Measurements from ENCODE around the gene UGGT1. TPM values are rescaled to one million over a fixed set of nuclear protein-coding genes. Genes with fewer than 3 reads are reported as not detected.
A peak's percentile ranks its signal among the peaks of the same experiment; 100 is the strongest.

UGGT1 gene
- polyA plus RNA-seq, 2 donors: 4.2 to 6.0 TPM

GRCh38 chr2:128178650-128179460 is 87.9 kb downstream of the UGGT1 start:
- WGBS, 2 donors: 53 to 57% methylated on average over 9 of the region's 9 CpGs
- peak overlapping the region in 1 of 2 donors; percentile 33 for H3K27ac ChIP-seq (ENCODE audit: low read depth in 2 of 2, low read length in 1 of 2)
- peaks cover 9 to 13% of the 10 kb centered on the region in 2 donors for H3K36me3 ChIP-seq (ENCODE audit: control insufficient read depth in 2 of 2, insufficient read depth in 2 of 2, low read length in 1 of 2)
- no peaks in the 10 kb centered on the region for H3K4me1 ChIP-seq (ENCODE audit: control insufficient read depth in 2 of 2, insufficient read depth in 2 of 2, low read length in 1 of 2)
- H3K9me3 ChIP-seq (ENCODE audit: control insufficient read depth in 2 of 2, insufficient read depth in 1 of 2, low read depth in 1 of 2, low read length in 1 of 2): no peaks in the 10 kb centered on the region
- no peaks in the 10 kb centered on the region for H3K27me3 ChIP-seq (ENCODE audit: control insufficient read depth in 1 of 2, insufficient read depth in 2 of 2, low read length in 2 of 2)
- no peak overlapping the region for H3K4me3 ChIP-seq (ENCODE audit: low read depth in 1 of 2, low read length in 2 of 2)

- H3K27me3 ChIP-seq (ENCODE audit: control insufficient read depth in 1 of 2, insufficient read depth in 2 of 2, low read length in 2 of 2): no peaks in the 10 kb centered on the region
- no peak overlapping the region for H3K4me3 ChIP-seq (ENCODE audit: low read depth in 1 of 2, low read length in 2 of 2)
- H3K4me1 ChIP-seq (ENCODE audit: control insufficient read depth in 2 of 2, insufficient read depth in 2 of 2, low read length in 1 of 2): no peaks in the 10 kb centered on the region
- H3K36me3 ChIP-seq (ENCODE audit: control insufficient read depth in 2 of 2, insufficient read depth in 2 of 2, low read length in 1 of 2): peaks cover 9 to 13% of the 10 kb centered on the region in 2 donors
- H3K27ac ChIP-seq (ENCODE audit: low read depth in 2 of 2, low read length in 1 of 2): no peak overlapping the region
- H3K9me3 ChIP-seq (ENCODE audit: control insufficient read depth in 2 of 2, insufficient read depth in 1 of 2, low read depth in 1 of 2, low read length in 1 of 2): no peaks in the 10 kb centered on the region
- WGBS, 2 donors: 83 to 87% methylated on average over 4 of the region's 4 CpGs
Observed at GRCh38 chr2:128179461-128179755, 88.4 kb downstream of the UGGT1 start.

- Histone ChIP-seq H3K27ac (ENCODE audit: low read depth in 2 of 2, low read length in 1 of 2) (no peak overlapping the region), H3K9me3 (ENCODE audit: control insufficient read depth in 2 of 2, insufficient read depth in 1 of 2, low read depth in 1 of 2, low read length in 1 of 2) (no peaks in the 10 kb centered on the region), H3K4me3 (ENCODE audit: low read depth in 1 of 2, low read length in 2 of 2) (no peak overlapping the region), H3K36me3 (ENCODE audit: control insufficient read depth in 2 of 2, insufficient read depth in 2 of 2, low read length in 1 of 2) (peaks cover 9 to 12% of the 10 kb centered on the region in 2 donors), H3K4me1 (ENCODE audit: control insufficient read depth in 2 of 2, insufficient read depth in 2 of 2, low read length in 1 of 2) (no peaks in the 10 kb centered on the region), H3K27me3 (ENCODE audit: control insufficient read depth in 1 of 2, insufficient read depth in 2 of 2, low read length in 2 of 2) (no peaks in the 10 kb centered on the region)
- WGBS, 2 donors: 81 to 82% methylated on average over 4 of the region's 4 CpGs
Observed at GRCh38 chr2:128180031-128180430, 89.0 kb downstream of the UGGT1 start.

GRCh38 chr2:128185576-128185975 is 94.6 kb downstream of the UGGT1 start:
- Histone ChIP-seq H3K4me3 (ENCODE audit: low read depth in 1 of 2, low read length in 2 of 2) (no peak overlapping the region), H3K9me3 (ENCODE audit: control insufficient read depth in 2 of 2, insufficient read depth in 1 of 2, low read depth in 1 of 2, low read length in 1 of 2) (no peaks in the 10 kb centered on the region), H3K27me3 (ENCODE audit: control insufficient read depth in 1 of 2, insufficient read depth in 2 of 2, low read length in 2 of 2) (no peaks in the 10 kb centered on the region), H3K36me3 (ENCODE audit: control insufficient read depth in 2 of 2, insufficient read depth in 2 of 2, low read length in 1 of 2) (peaks cover 5 to 7% of the 10 kb centered on the region in 2 donors), H3K4me1 (ENCODE audit: control insufficient read depth in 2 of 2, insufficient read depth in 2 of 2, low read length in 1 of 2) (no peaks in the 10 kb centered on the region), H3K27ac (ENCODE audit: low read depth in 2 of 2, low read length in 1 of 2) (no peak overlapping the region)
- 91 to 93% methylated on average over 6 of the region's 6 CpGs for WGBS, 2 donors

GRCh38 chr2:128187032-128187654 is 96.1 kb downstream of the UGGT1 start:
- H3K4me1 ChIP-seq (ENCODE audit: control insufficient read depth in 2 of 2, insufficient read depth in 2 of 2, low read length in 1 of 2): no peaks in the 10 kb centered on the region
- H3K27ac ChIP-seq (ENCODE audit: low read depth in 2 of 2, low read length in 1 of 2): no peak overlapping the region
- H3K4me3 ChIP-seq (ENCODE audit: low read depth in 1 of 2, low read length in 2 of 2): no peak overlapping the region
- H3K36me3 ChIP-seq (ENCODE audit: control insufficient read depth in 2 of 2, insufficient read depth in 2 of 2, low read length in 1 of 2): peaks cover 0 to 13% of the 10 kb centered on the region in 2 donors
- no peaks in the 10 kb centered on the region for H3K27me3 ChIP-seq (ENCODE audit: control insufficient read depth in 1 of 2, insufficient read depth in 2 of 2, low read length in 2 of 2)
- 88 to 93% methylated on average over 9 of the region's 9 CpGs for WGBS, 2 donors
- H3K9me3 ChIP-seq (ENCODE audit: control insufficient read depth in 2 of 2, insufficient read depth in 1 of 2, low read depth in 1 of 2, low read length in 1 of 2): no peaks in the 10 kb centered on the region

GRCh38 chr2:128195435-128195984 is 104.5 kb downstream of the UGGT1 start:
- H3K4me1 ChIP-seq (ENCODE audit: control insufficient read depth in 2 of 2, insufficient read depth in 2 of 2, low read length in 1 of 2): peaks cover 0 to 5% of the 10 kb centered on the region in 2 donors
- no peaks in the 10 kb centered on the region for H3K9me3 ChIP-seq (ENCODE audit: control insufficient read depth in 2 of 2, insufficient read depth in 1 of 2, low read depth in 1 of 2, low read length in 1 of 2)
- no peak overlapping the region for H3K27ac ChIP-seq (ENCODE audit: low read depth in 2 of 2, low read length in 1 of 2)
- no peak overlapping the region for H3K4me3 ChIP-seq (ENCODE audit: low read depth in 1 of 2, low read length in 2 of 2)
- WGBS, 2 donors: 57 to 77% methylated on average over 6 of the region's 6 CpGs
- H3K27me3 ChIP-seq (ENCODE audit: control insufficient read depth in 1 of 2, insufficient read depth in 2 of 2, low read length in 2 of 2): no peaks in the 10 kb centered on the region
- peaks cover 0 to 7% of the 10 kb centered on the region in 2 donors for H3K36me3 ChIP-seq (ENCODE audit: control insufficient read depth in 2 of 2, insufficient read depth in 2 of 2, low read length in 1 of 2)

- 67 to 72% methylated on average over 5 of the region's 5 CpGs for WGBS, 2 donors
- Histone ChIP-seq H3K4me3 (ENCODE audit: low read depth in 1 of 2, low read length in 2 of 2) (no peak overlapping the region), H3K27ac (ENCODE audit: low read depth in 2 of 2, low read length in 1 of 2) (no peak overlapping the region)
Observed at GRCh38 chr2:128196026-128196425, 105.0 kb downstream of the UGGT1 start.

GRCh38 chr2:128196471-128196931 is 105.5 kb downstream of the UGGT1 start:
- 50 to 53% methylated on average over 6 of the region's 6 CpGs for WGBS, 2 donors
- Histone ChIP-seq H3K36me3 (ENCODE audit: control insufficient read depth in 2 of 2, insufficient read depth in 2 of 2, low read length in 1 of 2) (peaks cover 0 to 4% of the 10 kb centered on the region in 2 donors), H3K9me3 (ENCODE audit: control insufficient read depth in 2 of 2, insufficient read depth in 1 of 2, low read depth in 1 of 2, low read length in 1 of 2) (no peaks in the 10 kb centered on the region), H3K4me1 (ENCODE audit: control insufficient read depth in 2 of 2, insufficient read depth in 2 of 2, low read length in 1 of 2) (peaks cover 0 to 5% of the 10 kb centered on the region in 2 donors), H3K4me3 (ENCODE audit: low read depth in 1 of 2, low read length in 2 of 2) (no peak overlapping the region), H3K27ac (ENCODE audit: low read depth in 2 of 2, low read length in 1 of 2) (no peak overlapping the region), H3K27me3 (ENCODE audit: control insufficient read depth in 1 of 2, insufficient read depth in 2 of 2, low read length in 2 of 2) (no peaks in the 10 kb centered on the region)

More at GRCh38 chr2:128196026-128196425, 105.0 kb downstream of the UGGT1 start:
- H3K27me3 ChIP-seq (ENCODE audit: control insufficient read depth in 1 of 2, insufficient read depth in 2 of 2, low read length in 2 of 2): no peaks in the 10 kb centered on the region
- H3K9me3 ChIP-seq (ENCODE audit: control insufficient read depth in 2 of 2, insufficient read depth in 1 of 2, low read depth in 1 of 2, low read length in 1 of 2): no peaks in the 10 kb centered on the region
- peaks cover 0 to 5% of the 10 kb centered on the region in 2 donors for H3K4me1 ChIP-seq (ENCODE audit: control insufficient read depth in 2 of 2, insufficient read depth in 2 of 2, low read length in 1 of 2)
- peaks cover 0 to 4% of the 10 kb centered on the region in 2 donors for H3K36me3 ChIP-seq (ENCODE audit: control insufficient read depth in 2 of 2, insufficient read depth in 2 of 2, low read length in 1 of 2)

- Histone ChIP-seq H3K4me1 (ENCODE audit: control insufficient read depth in 2 of 2, insufficient read depth in 2 of 2, low read length in 1 of 2) (peaks cover 0 to 5% of the 10 kb centered on the region in 2 donors), H3K36me3 (ENCODE audit: control insufficient read depth in 2 of 2, insufficient read depth in 2 of 2, low read length in 1 of 2) (peaks cover 0 to 1% of the 10 kb centered on the region in 2 donors), H3K4me3 (ENCODE audit: low read depth in 1 of 2, low read length in 2 of 2) (no peak overlapping the region), H3K27ac (ENCODE audit: low read depth in 2 of 2, low read length in 1 of 2) (no peak overlapping the region), H3K9me3 (ENCODE audit: control insufficient read depth in 2 of 2, insufficient read depth in 1 of 2, low read depth in 1 of 2, low read length in 1 of 2) (no peaks in the 10 kb centered on the region), H3K27me3 (ENCODE audit: control insufficient read depth in 1 of 2, insufficient read depth in 2 of 2, low read length in 2 of 2) (no peaks in the 10 kb centered on the region)
- WGBS, 2 donors: 88 to 90% methylated on average over 8 of the region's 8 CpGs
Observed at GRCh38 chr2:128197059-128197458, 106.1 kb downstream of the UGGT1 start.
